GM18907 (cell line): ENCODE data around the gene SV2B.
A peak's percentile ranks its signal among the peaks of the same experiment; 100 is the strongest.

Experiments
- ATAC-seq: cut with Tn5 transposase; IDR thresholded peaks from one replicate; pipeline ENCODE4 v1.9.1; 2021; ENCODE audit warnings: mild to moderate bottlenecking, moderate library complexity; ENCODE audit not compliant: unreplicated experiment

The SV2B gene

DNA sequence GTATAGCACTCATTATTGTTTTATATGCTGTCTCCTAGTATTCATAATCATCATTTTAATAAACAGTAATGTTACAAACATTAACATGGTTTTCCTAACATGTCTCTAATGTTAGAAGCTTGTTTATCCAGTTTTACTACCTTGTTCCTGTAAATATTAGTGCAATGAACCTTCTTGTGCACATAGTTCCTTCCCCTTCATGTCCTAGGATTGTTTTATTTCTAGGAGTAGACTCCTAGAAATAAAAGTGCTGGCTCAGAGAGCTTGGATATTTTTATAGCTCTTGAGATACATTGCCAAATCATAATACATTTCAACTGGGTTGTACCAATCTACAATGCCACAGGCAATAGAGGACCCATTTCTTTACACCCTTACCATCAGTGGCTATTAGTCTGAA is 161.3 kb downstream of the SV2B start:
- no peak for ATAC-seq

DNA sequence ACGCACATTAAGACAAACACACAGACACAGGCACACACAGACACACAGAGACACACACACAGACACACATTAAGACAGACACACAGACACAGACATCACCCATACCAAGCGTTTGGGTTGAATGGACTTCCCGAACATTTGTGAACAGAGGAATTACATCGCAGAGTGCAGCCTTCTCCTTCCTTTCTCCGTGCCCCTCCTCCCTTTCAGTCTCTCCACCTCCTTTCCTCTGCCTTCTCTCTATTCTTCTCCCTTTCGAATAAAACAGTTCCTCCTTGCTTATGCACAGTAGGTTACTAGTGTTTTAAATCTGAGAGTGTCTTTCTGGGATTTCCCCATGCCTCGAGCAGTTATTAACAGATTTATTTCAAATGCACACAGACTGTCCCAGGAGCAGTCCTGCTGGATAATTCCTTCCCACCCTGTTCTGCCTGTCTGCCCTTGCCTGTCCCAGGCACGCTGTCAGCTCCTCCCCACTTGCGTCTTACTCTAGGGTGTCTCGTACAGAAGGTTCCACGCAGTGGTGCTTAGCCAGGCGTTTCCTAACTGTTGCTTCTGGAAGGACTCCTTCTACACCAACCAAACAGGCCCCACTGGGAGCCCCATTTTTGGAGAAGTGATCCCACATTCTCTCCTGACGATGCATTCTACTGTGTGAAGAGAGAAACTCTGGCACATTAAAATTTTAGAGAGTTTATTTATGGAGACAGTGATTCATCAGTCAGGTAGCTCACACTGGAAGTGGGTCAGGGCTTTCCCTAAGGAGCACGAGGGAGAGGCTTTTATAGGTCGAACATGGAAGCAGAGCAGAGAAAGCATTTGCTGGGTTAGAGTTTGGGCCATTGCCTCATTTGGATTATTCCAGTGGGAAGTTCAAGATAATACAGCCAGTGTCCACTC is 163.8 kb downstream of the SV2B start:
- no peak for ATAC-seq

DNA sequence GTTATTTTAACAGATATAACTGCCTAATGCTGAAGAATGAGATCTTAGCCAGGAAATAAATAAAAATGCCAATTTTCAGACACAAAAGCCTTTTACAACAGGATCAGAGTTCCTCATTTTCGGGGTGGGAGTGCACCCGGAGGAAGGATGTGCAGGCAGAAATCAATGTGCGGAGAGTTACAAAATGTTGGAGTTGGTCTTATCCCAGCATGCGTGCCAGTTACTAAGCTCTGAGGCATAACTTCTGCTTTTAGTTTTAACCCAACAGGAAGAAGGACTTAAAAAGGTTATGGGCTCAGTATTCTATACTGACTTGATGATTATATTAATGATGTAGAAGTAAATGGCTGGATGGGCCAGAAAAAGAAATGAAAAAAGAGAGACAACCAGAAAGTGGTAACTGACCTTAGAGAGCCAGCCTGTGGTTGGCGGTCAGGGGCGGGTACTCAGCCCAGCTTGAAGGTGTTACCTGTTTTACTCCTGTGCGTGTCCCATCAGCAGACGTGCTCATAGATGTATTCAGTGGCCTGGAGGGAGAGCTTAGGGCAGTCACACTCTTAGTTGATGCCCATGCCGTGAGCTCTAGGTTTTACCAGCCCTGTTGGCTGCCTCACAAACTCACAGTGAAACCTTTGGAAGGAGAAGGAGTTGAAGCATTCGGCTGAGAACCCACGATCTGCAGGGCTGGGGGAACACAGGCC is 164.7 kb downstream of the SV2B start:
- ATAC-seq, result no peak

GRCh38 chr15:91265416-91265940 is 165.4 kb downstream of the SV2B start:
- no peak for ATAC-seq

DNA sequence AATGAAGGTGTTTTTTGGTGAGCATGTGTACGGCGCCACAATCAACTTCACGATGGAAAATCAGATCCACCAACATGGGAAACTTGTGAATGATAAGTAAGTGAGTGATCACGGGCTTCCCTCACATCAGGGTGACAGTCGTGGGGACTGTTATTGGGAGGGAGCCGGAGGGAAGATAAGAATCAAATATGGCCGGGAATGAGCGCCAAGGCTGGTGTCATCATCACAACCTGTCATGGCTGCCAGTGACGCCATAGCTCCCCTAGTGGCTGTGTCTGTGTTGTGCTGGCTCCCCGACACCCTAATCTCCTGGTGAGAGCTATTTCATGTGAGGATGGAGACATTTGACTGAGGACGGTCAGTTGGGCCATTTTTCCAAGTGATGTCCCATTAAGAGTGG is 168.5 kb downstream of the SV2B start:
- no peak for ATAC-seq

DNA sequence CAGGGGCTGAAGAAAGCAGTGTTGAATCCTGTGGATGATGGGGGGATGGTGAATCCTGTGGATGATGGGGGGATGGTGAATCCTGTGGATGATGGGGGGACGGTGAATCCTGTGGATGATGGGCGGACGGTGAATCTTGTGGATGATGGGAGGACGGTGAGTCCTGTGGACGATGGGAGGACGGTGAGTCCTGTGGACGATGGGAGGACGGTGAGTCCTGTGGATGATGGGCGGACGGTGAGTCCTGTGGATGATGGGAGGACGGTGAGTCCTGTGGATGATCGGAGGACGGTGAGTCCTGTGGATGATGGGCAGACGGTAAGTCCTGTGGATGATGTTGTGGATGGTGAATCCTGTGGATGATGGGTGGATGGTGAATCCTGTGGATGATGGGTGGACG is 170.7 kb downstream of the SV2B start:
- ATAC-seq, result no peak

GRCh38 chr15:91271565-91272153 is 171.6 kb downstream of the SV2B start:
- ATAC-seq, result peak; percentile 46

- ATAC-seq, result no peak
Observed at GRCh38 chr15:91275844-91276243, 175.8 kb downstream of the SV2B start.

GRCh38 chr15:91278951-91279350 is 178.9 kb downstream of the SV2B start:
- no peak for ATAC-seq

GRCh38 chr15:91279486-91279885 is 179.4 kb downstream of the SV2B start:
- no peak for ATAC-seq

- no peak for ATAC-seq
Observed at GRCh38 chr15:91281947-91282346, 181.9 kb downstream of the SV2B start.

DNA sequence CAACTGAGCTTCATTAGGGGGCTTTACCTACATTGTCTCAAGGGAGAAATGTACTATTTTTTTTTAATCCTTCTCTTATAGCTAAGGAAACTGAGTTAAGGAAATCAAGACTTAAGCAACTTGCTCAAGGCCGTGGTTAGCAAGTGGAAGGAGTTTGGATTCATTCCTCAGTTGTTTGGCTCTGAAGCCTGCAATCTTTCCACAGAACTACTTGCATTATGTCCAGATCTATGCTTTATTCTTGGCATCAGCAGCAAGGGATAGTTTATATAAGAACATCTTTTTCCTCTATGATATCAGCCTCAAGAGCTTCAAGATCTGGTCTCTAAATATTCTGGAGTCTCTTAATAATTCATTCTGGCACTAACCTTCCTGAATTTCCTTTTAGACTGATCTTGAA is 182.4 kb downstream of the SV2B start:
- ATAC-seq, result no peak

DNA sequence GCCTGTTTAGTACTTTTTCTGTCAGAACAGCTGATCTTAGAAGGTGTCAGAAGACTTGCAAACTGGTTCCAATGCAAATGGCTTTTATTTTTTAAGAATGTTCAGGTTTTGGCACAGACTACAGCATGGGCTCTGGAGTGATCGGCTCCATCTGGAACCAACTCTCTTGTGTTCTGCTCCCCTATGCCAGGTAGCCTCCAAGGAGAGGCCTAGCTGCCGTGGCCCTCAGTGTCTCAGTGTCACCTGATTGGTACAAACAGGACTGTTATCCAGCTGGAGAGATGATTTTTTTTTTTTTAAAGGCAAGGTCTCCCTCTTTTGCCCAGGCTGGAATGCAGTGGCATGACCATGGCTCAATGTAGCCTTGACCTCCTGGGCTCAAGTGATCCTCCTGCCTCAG is 183.1 kb downstream of the SV2B start:
- ATAC-seq, result no peak

DNA sequence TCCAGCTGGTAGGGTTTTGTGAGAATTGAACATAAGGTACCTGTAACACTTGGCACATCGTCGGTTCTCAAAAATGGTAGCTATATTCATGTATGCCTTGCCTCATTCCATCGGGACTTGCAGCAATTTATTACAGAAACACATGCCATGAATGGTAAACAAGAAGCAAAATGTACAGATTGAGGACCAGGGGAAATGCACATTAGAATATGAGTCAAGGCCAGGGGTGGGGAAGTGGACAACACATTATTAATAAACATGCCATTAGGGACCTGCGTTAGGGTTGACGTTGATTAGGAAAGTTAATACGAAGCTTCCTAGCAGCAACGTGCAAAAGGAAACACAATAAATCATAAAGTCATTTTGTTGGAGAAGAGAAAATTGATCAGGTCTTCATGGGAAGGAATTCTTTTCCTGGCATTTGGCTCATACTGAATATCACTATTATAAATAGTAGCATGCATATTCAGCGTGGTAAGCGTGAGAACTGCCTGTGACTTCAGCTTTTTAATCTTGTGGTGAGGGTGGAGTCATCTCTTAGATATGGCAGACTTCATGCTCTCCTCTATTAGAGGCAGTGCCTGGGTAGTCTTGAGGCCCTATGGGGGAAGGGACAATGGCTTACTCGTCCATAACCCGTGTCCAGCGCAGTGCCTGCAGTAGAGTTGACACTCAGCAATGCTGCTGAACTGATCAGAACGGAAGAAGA is 184.9 kb downstream of the SV2B start:
- no peak for ATAC-seq

- no peak for ATAC-seq
Observed at GRCh38 chr15:91289324-91289723, 189.3 kb downstream of the SV2B start.

- no peak for ATAC-seq
Observed at GRCh38 chr15:91290553-91290952, 190.5 kb downstream of the SV2B start.

GRCh38 chr15:91291673-91292072 is 191.6 kb downstream of the SV2B start:
- ATAC-seq, result no peak

GRCh38 chr15:91294344-91294743 is 194.3 kb downstream of the SV2B start:
- ATAC-seq, result no peak

GRCh38 chr15:91294795-91295194 is 194.7 kb downstream of the SV2B start:
- ATAC-seq, result no peak

DNA sequence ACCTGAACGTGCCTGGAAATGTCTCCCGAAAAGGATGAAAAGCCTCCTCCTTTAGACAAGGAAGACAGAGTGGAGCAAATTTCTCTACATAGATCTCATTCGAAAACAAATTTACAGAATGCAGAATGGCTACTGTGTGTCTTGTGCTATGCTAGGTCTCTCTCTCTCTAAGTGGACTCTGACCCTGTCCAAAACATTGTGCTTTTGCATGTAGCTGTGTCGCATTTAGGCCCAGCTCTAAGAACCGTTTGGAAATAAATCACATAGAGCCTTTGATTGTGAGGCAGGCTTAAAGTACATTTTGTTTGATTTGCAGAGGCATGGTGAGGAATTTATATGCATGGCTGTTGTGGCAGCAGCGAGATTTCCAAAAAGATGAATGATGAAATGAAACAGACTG is 198.0 kb downstream of the SV2B start:
- no peak for ATAC-seq
